Measurements from ENCODE around the gene MYEOV.

The MYEOV gene

DNA sequence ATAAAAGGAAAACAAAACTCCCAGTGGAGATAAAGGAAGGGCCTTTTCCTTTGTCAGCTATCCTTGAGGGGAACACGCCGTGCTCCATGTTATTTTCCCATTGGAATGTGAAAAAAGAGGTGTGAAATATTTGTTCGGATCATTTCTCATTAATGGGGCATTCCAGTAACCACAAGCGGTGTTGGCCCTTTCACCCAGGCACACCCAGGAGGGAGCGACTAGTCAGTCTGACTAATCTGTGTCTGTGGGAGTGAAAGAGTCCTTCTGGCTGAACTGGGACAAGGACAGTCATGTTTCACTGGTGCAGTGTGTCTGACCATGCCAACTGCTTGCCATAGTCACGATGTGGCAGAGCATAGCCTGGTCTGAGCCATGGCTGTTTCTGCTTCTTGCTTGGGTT is 13.0 kb upstream of the MYEOV start:
- no peak for DNase-seq (ENCODE audit: low spot score)

GRCh38 chr11:69283446-69283845 is 10.5 kb upstream of the MYEOV start:
- DNase-seq (ENCODE audit: low spot score) = no peak

More for the DNA sequence above, 13.0 kb upstream of the MYEOV start:
- no peak for TF ChIP-seq CTCF (IDR thresholded peaks at IDR 0.05; ENCODE audit: extremely low read depth, missing control alignments)

DNA sequence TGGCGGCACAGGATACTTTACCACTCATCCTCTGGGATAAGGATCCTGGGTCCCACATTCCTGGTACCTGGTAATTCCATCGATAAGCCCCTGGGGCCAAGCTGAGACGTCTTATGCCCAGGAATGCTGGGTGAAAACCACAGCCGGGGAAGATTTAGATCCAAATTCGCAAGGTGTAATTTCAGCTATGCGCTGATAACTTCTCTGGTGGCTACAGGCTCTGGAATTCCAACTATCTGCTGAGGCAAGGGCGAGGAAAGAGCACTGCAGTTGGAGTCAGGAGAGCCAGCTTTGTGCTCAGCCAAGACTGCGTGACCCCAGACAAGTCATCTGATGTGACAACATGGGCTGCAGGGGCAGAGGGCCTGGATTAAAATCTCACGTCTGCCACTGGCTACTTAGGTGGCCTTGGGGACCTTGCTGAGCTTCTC is 9.9 kb upstream of the MYEOV start:
- TF ChIP-seq CTCF (IDR thresholded peaks at IDR 0.05; ENCODE audit: extremely low read depth, missing control alignments) = no peak
- DNase-seq (ENCODE audit: low spot score) = no peak

More at GRCh38 chr11:69283446-69283845, 10.5 kb upstream of the MYEOV start:
- no peak for TF ChIP-seq CTCF (IDR thresholded peaks at IDR 0.05; ENCODE audit: extremely low read depth, missing control alignments)

GRCh38 chr11:69285091-69285490 is 8.9 kb upstream of the MYEOV start:
- no peak for DNase-seq (ENCODE audit: low spot score)
- TF ChIP-seq CTCF (IDR thresholded peaks at IDR 0.05; ENCODE audit: extremely low read depth, missing control alignments) = no peak

GRCh38 chr11:69285766-69286165 is 8.2 kb upstream of the MYEOV start:
- DNase-seq (ENCODE audit: low spot score) = no peak
- no peak for TF ChIP-seq CTCF (IDR thresholded peaks at IDR 0.05; ENCODE audit: extremely low read depth, missing control alignments)

- no peak for TF ChIP-seq CTCF (IDR thresholded peaks at IDR 0.05; ENCODE audit: extremely low read depth, missing control alignments)
- no peak for DNase-seq (ENCODE audit: low spot score)
Measured at GRCh38 chr11:69286374-69287371, 7.3 kb upstream of the MYEOV start.
